Measurements from ENCODE around the gene TMEM141.
"Not testable (repeated sequence)": the region's sequence is repeated elsewhere in the genome, so short reads cannot be mapped to it uniquely, and the experiment has no call there.

The TMEM141 gene

DNA sequence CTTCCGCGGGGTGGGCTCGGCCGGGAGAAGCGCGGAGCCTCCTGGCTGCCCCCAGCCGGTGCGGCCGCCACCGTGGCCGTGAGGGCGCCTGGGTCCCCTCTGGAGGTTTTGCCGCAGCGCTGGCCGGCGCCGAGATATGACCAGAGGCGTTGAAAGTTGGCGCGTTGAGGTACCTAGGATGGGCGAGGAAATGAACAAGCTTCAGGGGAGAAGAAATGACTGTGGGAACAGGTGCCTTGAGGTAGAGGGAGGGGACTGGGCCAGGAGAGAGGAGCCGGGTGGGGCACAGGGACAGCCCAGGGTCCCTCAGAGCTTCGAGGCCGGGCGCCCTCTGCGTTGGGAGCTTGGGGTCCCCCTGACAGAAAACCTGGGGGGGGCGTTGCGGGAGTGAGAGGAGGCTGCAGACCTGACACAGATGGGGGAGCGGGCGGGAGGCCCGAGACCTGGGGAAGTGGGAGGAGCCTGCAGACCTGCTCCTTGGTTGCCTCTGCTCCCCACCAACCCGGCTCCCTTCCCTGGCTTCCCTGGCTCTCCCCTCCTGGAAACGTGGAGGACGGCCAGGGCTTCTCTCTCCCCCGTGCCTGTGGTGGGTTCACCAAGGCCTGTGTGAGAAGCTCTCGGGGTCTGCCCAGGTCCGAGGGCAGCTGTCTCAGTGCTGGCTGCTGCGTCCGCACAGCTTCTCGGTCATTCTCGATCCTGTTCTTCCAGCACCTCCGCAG is 30.8 kb downstream of the TMEM141 start:
- no peak for DNase-seq

DNA sequence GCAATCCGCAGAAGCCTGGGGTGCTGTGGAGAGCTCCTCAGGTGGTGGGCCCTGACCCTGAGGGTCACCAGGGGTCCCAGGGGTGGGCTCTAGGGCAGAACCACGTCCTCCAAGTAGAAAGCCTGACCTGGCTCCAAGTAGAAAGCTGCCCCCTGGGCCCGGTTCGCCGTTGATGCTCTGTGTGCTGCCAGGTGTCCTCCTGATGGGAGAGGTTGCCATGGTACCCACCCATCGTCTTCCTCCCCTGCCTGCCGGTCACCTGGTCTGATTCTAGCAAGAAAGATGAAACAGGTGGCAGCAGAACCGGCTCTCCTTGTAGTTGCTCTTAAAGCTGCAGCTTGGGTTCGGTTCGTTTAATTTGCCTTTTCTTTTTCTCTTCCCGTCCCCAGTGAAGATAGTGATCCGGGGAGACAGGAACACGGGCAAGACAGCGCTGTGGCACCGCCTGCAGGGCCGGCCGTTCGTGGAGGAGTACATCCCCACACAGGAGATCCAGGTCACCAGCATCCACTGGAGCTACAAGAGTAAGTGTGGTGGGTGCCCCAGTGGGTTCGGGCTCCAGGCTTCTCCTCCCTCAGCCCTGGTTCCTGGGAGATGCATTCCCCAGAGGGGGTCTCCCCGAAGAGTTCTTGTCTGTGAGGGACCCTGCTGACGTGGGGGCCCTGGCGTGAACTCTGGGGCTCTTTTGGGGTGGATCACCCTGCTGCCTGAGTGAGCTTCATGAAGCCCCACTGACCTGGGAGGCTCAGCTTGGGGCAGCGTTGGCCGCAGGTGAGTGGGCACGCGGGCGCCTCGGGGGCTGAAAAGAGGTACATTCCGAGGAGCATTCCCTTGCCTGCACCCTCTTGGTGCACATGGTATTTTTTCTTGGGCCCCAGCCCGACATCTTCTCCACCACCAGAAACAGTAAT is 32.2 kb downstream of the TMEM141 start:
- DNase-seq, result no peak

DNA sequence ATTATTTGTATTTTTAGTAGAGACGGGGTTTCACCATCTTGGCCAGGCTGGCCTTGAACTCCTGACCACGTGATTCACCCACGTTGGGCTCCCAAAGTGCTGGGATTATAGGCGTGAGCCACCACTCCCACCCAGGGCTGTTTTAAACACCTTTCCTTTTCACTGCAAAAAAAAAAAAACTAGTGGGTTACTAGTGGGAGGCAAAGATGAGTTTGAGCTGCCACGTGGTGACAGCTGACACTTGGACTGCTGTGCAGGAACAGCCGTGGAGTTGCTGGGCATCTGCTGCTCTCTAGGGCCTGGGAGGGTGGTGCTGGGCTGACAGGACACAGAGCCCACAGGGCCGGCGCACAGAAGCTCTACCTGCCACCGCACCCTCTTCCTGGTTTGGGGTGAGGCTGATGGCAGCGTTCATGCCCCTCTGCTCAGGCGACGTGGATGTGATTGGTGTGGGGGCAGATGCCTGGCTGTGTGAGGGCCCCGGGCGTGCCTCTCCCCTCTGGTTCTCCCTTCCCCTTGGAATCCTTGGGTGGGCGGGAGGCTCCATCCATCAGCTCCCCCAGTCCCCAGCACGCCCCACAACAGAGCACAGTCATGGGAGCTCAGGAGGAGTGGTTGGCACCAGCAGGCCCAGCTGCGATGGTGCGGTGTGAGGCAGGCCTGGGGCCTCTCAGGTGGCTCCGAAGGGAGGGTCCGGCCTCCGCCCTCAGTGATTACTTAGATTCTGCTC is 33.5 kb downstream of the TMEM141 start:
- no peak for DNase-seq

DNA sequence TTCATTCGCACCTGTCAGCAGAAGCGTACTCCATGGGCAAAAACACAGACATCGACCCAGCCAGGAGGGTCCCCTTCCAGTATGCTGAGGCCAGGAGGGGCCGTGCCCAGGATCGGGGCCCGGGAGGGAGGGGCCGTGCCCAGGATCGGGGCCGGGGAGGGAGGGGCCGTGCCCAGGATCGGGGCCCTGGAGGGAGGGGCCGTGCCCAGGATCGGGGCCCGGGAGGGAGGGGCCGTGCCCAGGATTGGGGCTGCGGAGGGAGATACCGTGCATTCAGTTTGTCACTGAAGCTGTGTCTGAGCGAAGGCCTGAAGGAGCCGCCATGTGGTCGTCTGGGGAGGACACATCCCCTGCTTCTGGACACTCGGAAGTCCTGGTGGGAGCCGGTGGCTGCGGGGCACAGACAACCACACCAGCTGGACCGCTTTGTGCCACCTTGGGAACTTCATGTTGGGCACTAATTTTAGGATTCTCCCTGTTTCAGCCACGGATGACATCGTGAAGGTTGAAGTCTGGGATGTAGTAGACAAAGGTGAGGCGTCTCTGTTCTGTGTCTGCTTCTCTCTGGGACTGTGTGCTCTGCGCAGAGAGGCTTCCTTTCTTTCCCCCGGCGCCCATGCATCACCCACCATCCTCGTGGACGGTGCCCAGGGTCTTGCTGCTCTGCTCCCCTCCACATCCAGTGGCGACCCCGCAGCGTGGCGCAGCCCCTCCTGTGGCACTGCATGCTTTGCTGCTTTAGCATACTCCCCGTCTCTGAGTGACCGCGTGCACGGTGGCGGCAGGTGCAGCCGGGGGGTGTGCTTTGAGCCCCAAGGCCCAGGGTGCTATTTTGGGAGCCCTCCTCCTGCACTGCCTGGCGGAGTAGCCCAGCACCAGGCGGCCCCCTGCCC is 34.4 kb downstream of the TMEM141 start:
- no peak for DNase-seq

DNA sequence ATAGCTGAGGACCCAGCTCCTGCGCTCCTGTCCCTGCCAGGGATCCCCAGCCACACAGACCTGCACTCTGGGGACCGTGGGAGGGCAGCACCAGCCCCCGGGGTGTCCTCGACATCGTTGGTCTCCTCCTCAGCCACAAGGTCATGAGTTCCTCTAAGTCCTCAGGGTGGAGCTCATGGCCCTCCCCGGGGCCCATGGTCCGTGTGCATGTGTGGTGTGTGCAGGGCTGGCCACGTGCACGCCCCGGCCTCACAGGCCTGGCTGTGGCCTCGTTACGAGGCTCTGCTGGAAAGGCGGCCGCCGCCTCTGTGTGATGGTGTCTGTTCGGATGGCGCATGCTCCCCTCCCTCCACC is 35.0 kb downstream of the TMEM141 start:
- no peak for DNase-seq

DNA sequence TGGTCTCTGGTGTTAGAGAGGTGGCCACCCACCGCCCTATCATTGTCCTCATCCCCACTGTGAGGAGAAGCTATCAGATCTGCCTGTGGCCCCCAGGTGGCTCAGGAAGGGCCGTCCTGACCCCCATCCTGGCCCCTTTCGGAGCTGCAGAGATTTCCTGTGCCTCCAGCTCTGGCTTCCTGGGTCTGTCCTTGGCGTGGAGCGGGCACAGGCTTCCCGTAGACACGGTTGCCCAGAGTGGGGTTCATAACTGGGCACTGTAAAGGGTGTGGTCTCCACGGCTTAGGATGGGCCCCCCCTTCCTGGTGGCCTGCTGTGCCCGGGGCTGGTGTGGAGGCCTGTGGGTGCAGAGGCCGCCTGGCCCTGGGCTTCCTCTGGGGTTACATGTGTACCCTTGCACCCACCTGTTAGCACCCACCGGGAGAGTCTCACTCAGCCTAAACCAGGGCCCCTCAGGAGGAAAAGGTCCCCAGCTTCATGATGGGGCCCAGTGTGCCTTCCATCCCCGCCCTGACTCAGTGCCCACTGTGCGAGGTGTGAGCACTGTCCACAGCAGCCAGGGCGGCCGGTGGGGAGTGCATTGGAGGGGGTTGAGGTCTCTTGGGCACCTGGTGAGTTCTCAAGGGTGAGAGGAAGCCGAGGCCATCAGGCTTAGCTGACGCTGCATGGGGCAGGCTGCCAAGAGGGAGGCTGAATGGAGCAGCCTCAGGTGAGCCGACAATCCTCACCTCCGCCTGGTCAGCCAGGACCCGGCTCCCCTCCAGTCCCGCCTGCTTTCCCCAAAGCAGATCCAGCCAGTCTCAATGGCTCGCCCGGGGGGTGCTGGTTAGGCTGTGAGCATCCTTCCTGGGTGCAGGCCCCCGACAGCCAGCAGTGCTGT is 35.8 kb downstream of the TMEM141 start:
- no peak for DNase-seq

DNA sequence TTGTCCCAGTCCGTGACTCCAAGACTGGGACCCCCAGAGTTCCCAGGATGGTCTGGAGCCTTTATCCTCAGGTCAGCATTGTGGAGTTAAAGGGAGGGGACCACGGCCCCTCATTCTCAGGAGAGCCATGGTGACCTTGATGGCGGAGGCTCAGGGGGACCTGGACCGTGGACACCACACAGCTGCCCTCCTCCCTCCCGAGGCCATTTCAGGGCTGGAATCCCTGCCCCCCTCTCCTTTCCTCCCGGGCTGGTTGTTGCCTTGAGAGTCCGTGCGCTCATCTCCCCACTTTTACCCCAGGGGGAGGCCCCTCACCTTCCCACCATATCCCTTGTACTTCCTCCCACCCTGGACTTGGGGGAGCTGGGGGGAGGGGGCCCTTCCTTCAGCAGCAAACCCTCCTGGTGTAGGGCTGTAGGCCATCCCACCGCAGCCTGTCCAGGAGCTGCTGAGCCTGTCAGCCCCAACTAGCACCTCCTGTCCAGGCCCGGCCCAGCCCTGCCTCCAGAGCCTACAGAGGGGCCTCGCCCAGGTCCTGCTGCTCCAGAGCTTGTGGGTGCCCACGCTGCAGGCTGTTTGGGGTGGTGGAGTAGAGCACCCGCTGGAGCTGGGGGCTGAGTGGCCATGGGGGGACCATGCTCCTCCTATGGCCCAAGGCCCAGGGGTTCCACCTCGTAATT is 36.8 kb downstream of the TMEM141 start:
- DNase-seq, result no peak

DNA sequence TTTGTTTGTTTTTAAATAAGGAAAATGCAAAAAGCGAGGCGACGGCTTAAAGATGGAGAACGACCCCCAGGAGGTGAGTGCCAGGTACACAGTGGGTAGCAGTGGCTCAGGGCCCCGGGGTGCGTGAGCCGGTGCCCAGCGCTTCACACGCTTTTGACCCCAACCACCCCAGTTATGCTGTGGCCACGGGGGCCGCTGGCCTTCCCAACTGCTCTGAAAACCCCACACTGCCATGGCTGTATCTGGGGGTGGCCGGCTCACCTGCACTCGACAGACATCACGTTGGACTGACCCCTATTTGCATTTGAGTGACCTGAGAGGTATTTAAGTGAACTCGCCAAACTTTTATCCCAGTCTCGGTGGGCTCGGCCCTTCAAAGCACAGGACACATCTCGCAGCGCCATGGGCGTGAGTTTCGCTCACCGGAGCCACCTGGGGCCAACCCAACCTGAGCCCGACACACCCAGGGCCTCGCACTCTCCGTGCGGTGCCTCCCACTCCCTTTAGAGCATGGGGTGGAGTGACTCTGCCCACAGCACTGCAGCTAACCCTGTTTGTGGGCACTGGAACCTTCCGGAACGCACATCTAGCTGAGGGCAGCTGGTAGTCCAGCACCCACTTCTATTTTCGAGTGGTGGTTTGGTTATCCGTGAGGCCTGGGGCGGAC is 37.5 kb downstream of the TMEM141 start:
- DNase-seq, result no peak

DNA sequence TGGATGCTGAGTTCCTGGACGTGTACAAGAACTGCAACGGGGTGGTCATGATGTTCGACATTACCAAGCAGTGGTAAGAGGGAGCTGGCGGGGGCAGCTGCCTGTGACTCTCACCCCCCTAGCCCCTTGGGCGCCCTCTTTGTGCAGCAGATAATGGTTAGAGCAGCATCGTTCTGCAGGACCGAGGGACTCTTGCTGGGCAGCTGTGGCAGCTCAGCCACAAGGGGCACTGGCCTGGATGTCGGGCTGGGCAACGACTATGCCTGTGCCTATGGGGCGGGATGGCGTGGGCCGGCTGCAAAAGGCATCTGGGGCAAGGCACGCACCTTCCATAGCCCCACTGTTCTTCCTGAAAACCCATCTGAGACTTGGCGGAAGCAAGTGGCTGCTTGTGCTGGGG is 38.3 kb downstream of the TMEM141 start:
- no peak for DNase-seq

DNA sequence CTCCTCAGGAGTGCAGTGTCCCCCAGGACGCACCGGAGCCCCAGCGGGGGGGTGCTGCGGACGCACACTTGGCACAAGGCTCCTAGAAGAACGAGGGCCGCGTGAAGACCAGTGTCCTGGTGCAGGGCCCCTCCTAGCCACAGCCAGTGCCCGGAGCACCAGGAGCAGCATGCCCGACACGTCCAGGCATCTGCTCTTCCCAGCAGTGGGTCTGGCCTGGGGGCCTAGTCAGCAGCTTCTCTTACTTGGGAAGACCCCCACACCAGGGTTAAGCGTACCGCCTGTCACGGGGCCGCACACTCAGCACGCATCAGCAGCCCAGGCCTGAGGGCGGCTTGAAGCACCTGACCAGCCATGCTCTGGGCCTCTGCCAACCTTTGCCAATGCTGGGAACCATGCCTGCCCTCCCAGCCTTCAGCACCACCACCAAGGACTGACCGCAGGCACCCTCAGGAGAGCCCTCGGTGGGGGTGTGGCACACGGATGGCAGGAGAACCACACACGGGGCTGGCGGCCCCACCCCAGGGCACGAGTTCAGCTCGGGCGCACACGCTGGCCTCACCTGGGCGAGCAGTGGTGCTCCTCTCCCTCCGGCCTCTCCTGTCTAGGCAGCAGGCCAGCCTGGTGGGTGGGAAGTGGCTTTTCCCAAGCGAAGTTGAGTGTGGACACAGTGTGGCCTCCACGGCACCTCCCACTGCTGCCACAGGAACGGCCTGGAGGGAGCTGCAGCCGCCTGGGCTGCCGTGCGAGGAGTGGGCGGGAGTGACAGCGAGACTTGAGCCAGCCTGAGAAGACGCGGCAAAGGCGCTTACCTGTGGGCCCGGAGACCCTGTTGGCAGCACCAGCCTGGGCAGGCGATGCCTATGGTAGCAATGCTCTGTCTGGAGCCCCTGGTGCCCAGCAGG is 39.1 kb downstream of the TMEM141 start:
- no peak for DNase-seq

DNA sequence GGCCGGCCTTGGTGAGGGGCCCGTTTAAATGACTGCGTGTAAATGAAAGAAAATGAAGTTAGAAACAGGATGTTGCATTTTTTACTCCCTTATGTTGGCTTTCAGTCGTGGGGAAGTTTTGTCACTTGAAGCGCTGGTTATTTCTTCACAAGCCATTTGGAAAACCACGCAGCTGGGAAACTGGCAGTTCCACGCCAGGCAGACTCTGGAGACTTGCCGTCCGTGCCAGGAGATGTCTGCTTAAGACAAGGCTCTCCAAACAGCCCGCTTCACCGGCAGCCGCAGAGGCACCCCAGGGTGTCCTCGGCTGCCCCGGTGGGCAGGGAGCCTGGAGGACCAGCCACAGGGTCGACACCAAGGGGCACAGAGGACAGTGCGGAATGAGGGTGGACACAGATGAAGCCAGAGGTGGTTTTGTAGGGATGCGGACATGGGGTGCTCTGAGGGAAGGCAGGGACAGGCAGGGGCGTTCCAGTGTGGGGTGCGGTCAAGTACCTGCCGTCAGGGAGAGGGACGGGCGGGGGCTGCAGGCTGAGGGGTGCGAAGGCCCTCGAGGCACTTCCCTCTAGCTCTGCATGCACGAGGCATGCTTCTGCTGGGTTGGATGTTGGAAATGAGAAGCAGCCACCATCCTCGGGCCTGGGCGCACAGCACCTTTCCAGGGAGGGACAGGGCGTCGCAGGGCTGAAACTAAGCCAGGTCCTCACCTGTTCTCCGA is 40.0 kb downstream of the TMEM141 start:
- DNase-seq, result no peak

DNA sequence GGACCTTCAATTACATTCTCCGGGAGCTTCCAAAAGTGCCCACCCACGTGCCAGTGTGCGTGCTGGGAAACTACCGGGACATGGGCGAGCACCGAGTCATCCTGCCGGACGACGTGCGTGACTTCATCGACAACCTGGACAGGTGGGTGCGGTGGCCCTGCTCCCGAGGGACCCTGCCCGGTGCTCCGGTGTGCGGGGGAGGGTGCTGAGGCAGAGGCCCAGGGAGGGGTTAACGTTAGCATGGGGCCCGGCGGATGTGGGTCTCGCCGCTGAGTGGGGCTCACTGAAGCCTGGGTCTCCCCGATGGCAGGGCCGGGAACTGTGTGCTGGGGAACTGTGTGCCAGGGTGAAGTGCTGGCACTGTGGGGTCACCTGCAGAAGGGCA is 40.6 kb downstream of the TMEM141 start:
- no peak for DNase-seq

DNA sequence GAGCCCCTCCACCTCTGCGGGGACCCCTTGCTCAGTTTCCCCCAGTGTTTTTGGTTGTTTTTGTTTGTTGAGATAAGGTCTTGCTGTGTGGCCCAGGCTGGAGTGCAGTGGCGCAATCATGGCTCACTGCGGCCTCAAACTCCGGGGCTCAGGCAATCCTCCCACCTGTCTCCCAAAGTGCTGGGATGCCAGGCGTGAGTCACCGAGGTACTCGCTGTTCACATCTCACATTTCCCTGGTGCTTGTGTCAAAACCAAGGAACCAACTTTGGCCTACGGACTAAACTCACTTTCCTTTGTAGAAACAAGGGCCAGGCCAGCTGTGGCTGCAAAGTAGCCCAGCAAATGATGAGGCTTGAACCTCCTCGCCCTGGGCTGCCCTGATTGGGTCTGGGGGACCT is 41.4 kb downstream of the TMEM141 start:
- no peak for DNase-seq

DNA sequence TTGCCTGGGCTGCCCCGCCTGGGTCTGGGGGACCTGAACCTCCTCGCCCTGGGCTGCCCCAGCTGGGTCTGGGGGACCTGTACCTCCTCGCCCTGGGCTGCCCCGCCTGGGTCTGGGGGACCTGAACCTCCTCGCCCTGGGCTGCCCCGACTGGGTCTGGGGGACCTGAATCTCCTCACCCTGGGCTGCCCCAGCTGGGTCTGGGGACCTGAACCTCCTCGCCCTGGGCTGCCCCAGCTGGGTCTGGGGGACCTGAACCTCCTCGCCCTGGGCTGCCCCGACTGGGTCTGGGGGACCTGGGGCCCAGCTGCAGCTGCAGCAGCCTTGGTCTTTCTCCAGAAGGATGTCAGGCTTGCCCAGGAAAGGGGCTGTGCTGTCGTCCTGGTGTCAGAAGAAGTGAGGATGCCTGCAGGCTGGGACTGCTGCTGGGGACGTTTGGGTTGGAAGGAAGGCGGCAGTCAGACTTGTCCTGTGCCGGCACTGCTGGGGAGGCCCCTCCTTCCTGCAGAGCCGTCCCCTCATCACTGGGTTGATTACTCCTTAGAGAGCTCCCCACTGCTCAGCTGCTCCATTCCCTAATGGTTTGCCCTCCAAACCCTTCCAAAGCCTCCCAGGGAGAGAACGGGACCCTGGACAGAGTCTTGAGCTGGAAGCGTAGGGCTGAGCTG is 42.4 kb downstream of the TMEM141 start:
- not testable (repeated sequence) for DNase-seq

DNA sequence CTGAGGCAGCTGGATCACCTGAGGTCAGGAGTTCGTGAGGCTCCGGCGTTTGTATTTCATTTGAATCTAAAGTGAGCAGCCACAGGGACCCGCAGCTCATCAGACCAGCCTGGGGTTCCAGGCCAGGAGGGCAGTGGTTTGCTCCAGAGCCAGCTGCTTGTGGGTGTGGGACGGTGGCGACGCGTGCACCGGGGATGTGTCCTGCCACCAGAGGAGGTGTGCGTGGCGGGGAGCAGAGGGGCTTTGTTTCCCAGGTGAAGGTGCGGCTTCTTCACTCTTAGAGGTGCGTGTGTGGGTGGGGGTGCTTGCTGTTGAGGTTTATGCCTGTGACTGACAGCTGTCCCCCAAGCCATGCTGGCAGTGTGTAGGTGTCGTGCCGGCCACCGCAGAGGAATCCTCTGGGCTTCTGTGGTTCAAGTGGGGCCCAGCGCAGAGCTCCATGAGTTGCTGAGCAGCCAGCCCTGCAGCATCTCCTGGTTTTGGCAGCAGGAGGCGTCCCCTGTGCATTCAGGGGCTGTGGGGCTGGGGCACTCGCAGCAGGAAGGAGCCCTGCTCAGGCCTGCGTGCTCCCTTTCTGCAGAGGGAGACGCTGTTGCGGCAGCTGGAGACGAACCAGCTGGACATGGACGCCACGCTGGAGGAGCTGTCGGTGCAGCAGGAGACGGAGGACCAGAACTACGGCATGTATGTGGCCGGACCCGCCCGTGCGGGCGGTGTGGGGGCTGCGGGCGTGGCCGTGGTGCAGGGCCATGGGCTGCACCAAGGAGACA is 44.2 kb downstream of the TMEM141 start:
- no peak for DNase-seq

DNA sequence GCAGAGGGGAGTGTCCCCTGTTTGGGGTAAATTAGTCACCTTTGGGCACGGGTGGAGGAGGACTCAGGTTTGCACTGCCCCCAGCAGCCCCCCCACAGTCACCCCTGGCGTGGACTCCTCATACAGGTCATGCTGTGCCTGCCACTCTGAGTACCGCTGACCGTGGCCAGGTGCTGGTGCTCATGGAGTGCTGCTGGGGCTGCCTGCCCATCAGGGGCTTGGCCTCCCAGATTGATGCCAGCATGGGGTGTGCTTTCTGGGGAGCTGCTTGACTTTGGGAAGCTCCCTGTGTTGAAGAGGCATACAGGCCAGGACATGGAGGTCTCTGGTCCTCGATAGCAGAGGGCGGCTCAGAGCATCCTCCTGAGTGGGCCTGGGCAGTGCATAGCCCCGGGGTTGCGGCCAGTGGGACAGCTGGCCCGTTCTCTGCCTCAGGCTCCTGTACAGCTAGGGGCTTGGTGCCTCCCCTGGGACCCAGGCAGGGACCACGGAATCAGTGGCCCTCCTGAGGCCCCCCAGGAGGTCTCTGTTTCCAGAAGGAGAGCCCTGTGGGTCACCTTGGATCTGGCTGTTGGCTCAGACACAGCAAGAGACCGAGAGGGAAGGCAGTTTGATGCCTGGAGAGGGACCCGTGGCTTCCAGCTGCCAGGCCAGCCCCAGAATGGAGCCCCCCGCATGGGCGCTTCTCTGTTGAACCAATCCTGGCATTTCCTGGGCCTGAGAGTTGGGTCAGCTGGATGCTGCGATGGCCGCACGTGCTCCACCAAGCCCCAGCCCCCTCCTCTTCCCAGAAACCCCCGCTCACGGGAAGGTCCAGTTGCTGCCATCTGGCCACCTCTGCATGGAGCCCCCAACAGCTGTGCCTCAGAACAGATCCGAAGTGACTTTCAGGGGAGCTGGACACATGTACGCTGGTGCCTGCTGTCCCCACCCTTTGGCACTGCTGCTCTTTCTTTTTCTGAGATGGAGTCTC is 45.1 kb downstream of the TMEM141 start:
- DNase-seq, result no peak

Measured in NCI-H1048 (cell line).